ENCODE data around the gene XXYLT1.

XXYLT1 gene

GRCh38 chr3:195072916-195073564 is 197.9 kb downstream of the XXYLT1 start:
- DNase-seq, result no peak

GRCh38 chr3:195071916-195072820 is 198.8 kb downstream of the XXYLT1 start:
- DNase-seq, result no peak

GRCh38 chr3:195071011-195071728 is 199.8 kb downstream of the XXYLT1 start:
- DNase-seq, result no peak

GRCh38 chr3:195070336-195070735 is 200.6 kb downstream of the XXYLT1 start:
- no peak for DNase-seq

GRCh38 chr3:195069501-195070251 is 201.3 kb downstream of the XXYLT1 start:
- no peak for DNase-seq

- no peak for DNase-seq
Measured at GRCh38 chr3:195068084-195069080, 202.6 kb downstream of the XXYLT1 start.

GRCh38 chr3:195066441-195066841 is 204.5 kb downstream of the XXYLT1 start:
- DNase-seq, result no peak

GRCh38 chr3:195065864-195066185 is 205.1 kb downstream of the XXYLT1 start:
- no peak for DNase-seq

- DNase-seq, result no peak
Measured at GRCh38 chr3:195065142-195065863, 205.7 kb downstream of the XXYLT1 start.

GRCh38 chr3:195064300-195064931 is 206.5 kb downstream of the XXYLT1 start:
- DNase-seq, result no peak

- DNase-seq, result no peak
Measured at GRCh38 chr3:195063581-195064193, 207.3 kb downstream of the XXYLT1 start.

- DNase-seq, result no peak
Measured at GRCh38 chr3:195062866-195063540, 208.0 kb downstream of the XXYLT1 start.

- DNase-seq, result no peak
Measured at GRCh38 chr3:195061756-195062655, 209.0 kb downstream of the XXYLT1 start.

GRCh38 chr3:195060531-195061291 is 210.2 kb downstream of the XXYLT1 start:
- no peak for DNase-seq

GRCh38 chr3:195060217-195060481 is 210.8 kb downstream of the XXYLT1 start:
- no peak for DNase-seq

- no peak for DNase-seq
Measured at GRCh38 chr3:195059471-195060216, 211.3 kb downstream of the XXYLT1 start.

- DNase-seq, result no peak
Measured at GRCh38 chr3:195059006-195059350, 212.0 kb downstream of the XXYLT1 start.

All from EL (cell line).